GM12878 (cell line): Measurements from ENCODE around the gene PPIP5K2. TPM values are rescaled to one million over a fixed set of nuclear protein-coding genes. Genes with fewer than 3 reads are reported as not detected.

ENCODE experiments used
- ATF2 ChIP-seq: IDR thresholded peaks from 2 replicates; pipeline ENCODE4 v1.6.1; 2012; ENCODE audit warnings: low read length, inconsistent platforms
- ATF7 ChIP-seq: fragments of 450-650 bp; IDR thresholded peaks from 2 replicates; pipeline ENCODE4 v1.6.1; 2016; ENCODE audit warnings: low read depth, mild to moderate bottlenecking
- CUX1 ChIP-seq: IDR thresholded peaks from 2 replicates; pipeline ENCODE4 v1.6.1; 2012; ENCODE audit warnings: improper control_type of control experiment, low read depth, low read length; ENCODE audit not compliant: insufficient replicate concordance
- E2F8 ChIP-seq: fragments of 450-650 bp; IDR thresholded peaks from 2 replicates; pipeline ENCODE4 v1.6.1; 2018; ENCODE audit warnings: mild to moderate bottlenecking, low read depth, moderate library complexity; ENCODE audit not compliant: partially characterized antibody
- EP300 ChIP-seq, 2 experiments: fragments of 150-350 bp in 1 of 2; IDR thresholded peaks; 2 replicates each; pipeline ENCODE4 v1.6.1; 2011 to 2012; ENCODE audit warnings: low read depth in 2 of 2, low read length in 2 of 2, borderline replicate concordance in 1 of 2, improper control_type of control experiment in 1 of 2, inconsistent platforms in 1 of 2; ENCODE audit not compliant: control insufficient read depth in 1 of 2
- GABPA ChIP-seq: IDR thresholded peaks from 2 replicates; pipeline ENCODE4 v1.6.1; 2014; ENCODE audit warnings: antibody characterized with exemption, low read depth, mild to moderate bottlenecking, inconsistent platforms
- GATAD2B ChIP-seq: fragments of 450-650 bp; conservative IDR thresholded peaks from 2 replicates; pipeline ENCODE4 v1.6.1; 2017; ENCODE audit warnings: low read depth, mild to moderate bottlenecking, moderate library complexity
- HDGF ChIP-seq: fragments of 450-650 bp; IDR thresholded peaks from 2 replicates; pipeline ENCODE4 v1.6.1; 2016; ENCODE audit warnings: antibody characterized with exemption
- PAX5 ChIP-seq: IDR thresholded peaks from 2 replicates; pipeline ENCODE4 v1.6.1; 2011; ENCODE audit warnings: low read depth, low read length, borderline replicate concordance
- RAD21 ChIP-seq: IDR thresholded peaks from 2 replicates; pipeline ENCODE4 v1.6.1; 2011; ENCODE audit warnings: mild to moderate bottlenecking, low read depth, low read length, moderate library complexity; ENCODE audit not compliant: insufficient read depth
- SPI1 ChIP-seq: IDR thresholded peaks from 2 replicates; pipeline ENCODE4 v1.6.1; 2011; ENCODE audit warnings: low read depth, mild to moderate bottlenecking, low read length, moderate library complexity, borderline replicate concordance; ENCODE audit not compliant: insufficient read depth
- TARDBP ChIP-seq: IDR thresholded peaks from 2 replicates; pipeline ENCODE4 v1.6.1; 2016; ENCODE audit warnings: borderline replicate concordance
- TCF3 ChIP-seq: IDR thresholded peaks from 2 replicates; pipeline ENCODE4 v1.6.1; 2012; ENCODE audit warnings: low read depth, mild to moderate bottlenecking, low read length, borderline replicate concordance; ENCODE audit not compliant: insufficient read depth
- ZBED1 ChIP-seq: IDR thresholded peaks from 2 replicates; pipeline ENCODE4 v1.6.1; 2016; ENCODE audit warnings: borderline replicate concordance
- polyA plus RNA-seq, 11 experiments: library from polyadenylated mRNA; depleted of rRNA in 4 of 11; unstranded in 6 of 11; stranded (reverse) in 5 of 11; fragments of >200 nt; fragmentation: Nextera tagmentation in 4 of 11; fragmentation: Illumina TruSeq in 1 of 11; extraction: Ambion mirVana in 4 of 11; extraction: Trizol in 1 of 11; gene quantifications; 1 replicate in 1 of 11; 2 replicates in 10 of 11; pipeline versions ENCODE4 v1.2.1 to v1.2.3, GENCODE V29; 2011 to 2016; ENCODE audit warnings: inconsistent platforms in 2 of 11, missing spikeins in 2 of 11, low read depth in 1 of 11
- total RNA-seq, 4 experiments: library from RNA; depleted of rRNA in 3 of 4; stranded (reverse); fragments of >200 nt in 3 of 4; fragmentation: Illumina TruSeq in 1 of 4; extraction: Trizol in 1 of 4; gene quantifications; 2 replicates each; pipeline versions ENCODE4 v1.2.1 to v1.2.3, GENCODE V29; 2013 to 2021
- TF ChIP-seq, protein P1 (sequence below): fragments of 450-650 bp; IDR thresholded peaks from 2 replicates; pipeline ENCODE4 v1.6.1; 2014; ENCODE audit warnings: mild to moderate bottlenecking
- TF ChIP-seq, protein P2 (sequence below): IDR thresholded peaks from 2 replicates; pipeline ENCODE4 v1.6.1; 2012; ENCODE audit warnings: mild to moderate bottlenecking, low read depth, low read length

Gene PPIP5K2
- total and polyA plus RNA-seq, 10 of the 15 experiments (the other 5 are each of a cell fraction or from before 2014, with no cell fraction given), result 27.7 to 87.3 (median 58.6) TPM

DNA sequence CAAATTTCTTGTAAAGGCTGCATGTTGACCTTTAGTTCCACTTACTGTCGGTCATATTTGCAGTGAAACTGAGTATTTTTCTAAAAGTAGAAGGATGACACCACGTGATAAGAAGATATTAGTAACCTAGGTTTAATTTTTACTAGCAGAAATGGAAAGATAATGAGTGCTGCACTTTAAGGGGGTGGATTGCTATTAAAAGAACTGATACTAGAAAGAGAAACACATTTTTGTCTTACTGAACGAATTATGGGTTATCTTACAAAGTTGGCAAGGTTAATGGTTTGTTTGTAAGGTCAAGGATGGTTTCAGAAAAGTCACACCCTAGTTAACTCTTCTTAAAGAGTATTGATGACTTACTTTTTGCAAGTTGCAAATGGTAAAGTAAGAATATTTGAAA is 140.8 kb downstream of the PPIP5K2 start (continued):
- TF ChIP-seq TCF3 (no peak), GABPA (no peak), ATF7 (peak; percentile 61), EP300 (IDR thresholded peaks at IDR 0.05; ENCODE audit: borderline replicate concordance in 1 of 2, control insufficient read depth in 1 of 2, low read depth in 2 of 2, low read length in 2 of 2) (peak in 1 of 2 experiments; percentile 64; a peak in 2 of 4 replicates), ZBED1 (peak; percentile 71; the same call in 1 of the 2 replicates), GATAD2B (no peak), RAD21 (no peak), PAX5 (no peak), ATF2 (peak; percentile 73), CUX1 (no peak), SPI1 (no peak), E2F8 (no peak), HDGF (no peak), TARDBP (no peak)
- TF ChIP-seq, protein P1, sequence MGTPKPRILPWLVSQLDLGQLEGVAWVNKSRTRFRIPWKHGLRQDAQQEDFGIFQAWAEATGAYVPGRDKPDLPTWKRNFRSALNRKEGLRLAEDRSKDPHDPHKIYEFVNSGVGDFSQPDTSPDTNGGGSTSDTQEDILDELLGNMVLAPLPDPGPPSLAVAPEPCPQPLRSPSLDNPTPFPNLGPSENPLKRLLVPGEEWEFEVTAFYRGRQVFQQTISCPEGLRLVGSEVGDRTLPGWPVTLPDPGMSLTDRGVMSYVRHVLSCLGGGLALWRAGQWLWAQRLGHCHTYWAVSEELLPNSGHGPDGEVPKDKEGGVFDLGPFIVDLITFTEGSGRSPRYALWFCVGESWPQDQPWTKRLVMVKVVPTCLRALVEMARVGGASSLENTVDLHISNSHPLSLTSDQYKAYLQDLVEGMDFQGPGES, result no peak
- TF ChIP-seq, protein P2, sequence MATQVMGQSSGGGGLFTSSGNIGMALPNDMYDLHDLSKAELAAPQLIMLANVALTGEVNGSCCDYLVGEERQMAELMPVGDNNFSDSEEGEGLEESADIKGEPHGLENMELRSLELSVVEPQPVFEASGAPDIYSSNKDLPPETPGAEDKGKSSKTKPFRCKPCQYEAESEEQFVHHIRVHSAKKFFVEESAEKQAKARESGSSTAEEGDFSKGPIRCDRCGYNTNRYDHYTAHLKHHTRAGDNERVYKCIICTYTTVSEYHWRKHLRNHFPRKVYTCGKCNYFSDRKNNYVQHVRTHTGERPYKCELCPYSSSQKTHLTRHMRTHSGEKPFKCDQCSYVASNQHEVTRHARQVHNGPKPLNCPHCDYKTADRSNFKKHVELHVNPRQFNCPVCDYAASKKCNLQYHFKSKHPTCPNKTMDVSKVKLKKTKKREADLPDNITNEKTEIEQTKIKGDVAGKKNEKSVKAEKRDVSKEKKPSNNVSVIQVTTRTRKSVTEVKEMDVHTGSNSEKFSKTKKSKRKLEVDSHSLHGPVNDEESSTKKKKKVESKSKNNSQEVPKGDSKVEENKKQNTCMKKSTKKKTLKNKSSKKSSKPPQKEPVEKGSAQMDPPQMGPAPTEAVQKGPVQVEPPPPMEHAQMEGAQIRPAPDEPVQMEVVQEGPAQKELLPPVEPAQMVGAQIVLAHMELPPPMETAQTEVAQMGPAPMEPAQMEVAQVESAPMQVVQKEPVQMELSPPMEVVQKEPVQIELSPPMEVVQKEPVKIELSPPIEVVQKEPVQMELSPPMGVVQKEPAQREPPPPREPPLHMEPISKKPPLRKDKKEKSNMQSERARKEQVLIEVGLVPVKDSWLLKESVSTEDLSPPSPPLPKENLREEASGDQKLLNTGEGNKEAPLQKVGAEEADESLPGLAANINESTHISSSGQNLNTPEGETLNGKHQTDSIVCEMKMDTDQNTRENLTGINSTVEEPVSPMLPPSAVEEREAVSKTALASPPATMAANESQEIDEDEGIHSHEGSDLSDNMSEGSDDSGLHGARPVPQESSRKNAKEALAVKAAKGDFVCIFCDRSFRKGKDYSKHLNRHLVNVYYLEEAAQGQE, result no peak
